Central memory CD4-positive, alpha-beta T cell (primary cell): Measurements from ENCODE around the gene AQP12B.

Experiments
- DNase-seq: peaks from one replicate; pipeline ENCODE4 v3.0.0; 2022

The AQP12B gene

GRCh38 chr2:240646176-240646899 is 36.3 kb downstream of the AQP12B start:
- peak; percentile 52 for DNase-seq

- no peak for DNase-seq
Measured at GRCh38 chr2:240645801-240646175, 36.9 kb downstream of the AQP12B start.

GRCh38 chr2:240645346-240645745 is 37.3 kb downstream of the AQP12B start:
- no peak for DNase-seq

- no peak for DNase-seq
Measured at GRCh38 chr2:240644859-240645301, 37.8 kb downstream of the AQP12B start.

- DNase-seq, result no peak
Measured at GRCh38 chr2:240644171-240644651, 38.5 kb downstream of the AQP12B start.

GRCh38 chr2:240643811-240644150 is 38.9 kb downstream of the AQP12B start:
- no peak for DNase-seq

GRCh38 chr2:240643093-240643810 is 39.4 kb downstream of the AQP12B start:
- DNase-seq, result no peak

- DNase-seq, result no peak
Measured at GRCh38 chr2:240642806-240643092, 39.9 kb downstream of the AQP12B start.

GRCh38 chr2:240642061-240642805 is 40.5 kb downstream of the AQP12B start:
- DNase-seq, result no peak

- no peak for DNase-seq
Measured at GRCh38 chr2:240640939-240641338, 41.7 kb downstream of the AQP12B start.

- no peak for DNase-seq
Measured at GRCh38 chr2:240639566-240639965, 43.1 kb downstream of the AQP12B start.

GRCh38 chr2:240638512-240639160 is 44.0 kb downstream of the AQP12B start:
- DNase-seq, result no peak

GRCh38 chr2:240637901-240638345 is 44.8 kb downstream of the AQP12B start:
- no peak for DNase-seq

- no peak for DNase-seq
Measured at GRCh38 chr2:240637116-240637900, 45.4 kb downstream of the AQP12B start.

GRCh38 chr2:240636563-240637115 is 46.0 kb downstream of the AQP12B start:
- DNase-seq, result no peak

GRCh38 chr2:240635998-240636547 is 46.6 kb downstream of the AQP12B start:
- no peak for DNase-seq

GRCh38 chr2:240635121-240635997 is 47.3 kb downstream of the AQP12B start:
- DNase-seq, result no peak

GRCh38 chr2:240632306-240632721 is 50.4 kb downstream of the AQP12B start:
- DNase-seq, result no peak

- no peak for DNase-seq
Measured at GRCh38 chr2:240631548-240632305, 51.0 kb downstream of the AQP12B start.
